Vagina (tissue), 2 donors: ENCODE data around the gene TJP2.

ENCODE experiments used
- POLR2A ChIP-seq, 2 donors: fragments of 450-650 bp; IDR thresholded peaks; one replicate each; pipeline ENCODE4 v1.6.1; 2017; ENCODE audit warnings: antibody characterized with exemption in 2 of 2, mild to moderate bottlenecking in 2 of 2, moderate library complexity in 2 of 2
- POLR2AphosphoS5 ChIP-seq, 2 donors: sonication (generic); formaldehyde crosslinking; IDR thresholded peaks; one replicate each; pipeline ENCODE4 v1.9.0; 2017; ENCODE audit warnings: antibody characterized with exemption in 2 of 2, mild to moderate bottlenecking in 2 of 2, low read depth in 1 of 2; ENCODE audit not compliant: insufficient read depth in 1 of 2
- TF ChIP-seq, protein P1 (sequence below), 3 experiments: fragments of 450-650 bp in 2 of 3; fragments of 200-600 bp in 1 of 3; sonication (generic) in 1 of 3; IDR thresholded peaks; one replicate each; pipeline ENCODE4 v1.5.1; 2017 to 2019; ENCODE audit warnings: antibody characterized with exemption in 3 of 3, mild to moderate bottlenecking in 2 of 3, moderate library complexity in 2 of 3

DNA sequence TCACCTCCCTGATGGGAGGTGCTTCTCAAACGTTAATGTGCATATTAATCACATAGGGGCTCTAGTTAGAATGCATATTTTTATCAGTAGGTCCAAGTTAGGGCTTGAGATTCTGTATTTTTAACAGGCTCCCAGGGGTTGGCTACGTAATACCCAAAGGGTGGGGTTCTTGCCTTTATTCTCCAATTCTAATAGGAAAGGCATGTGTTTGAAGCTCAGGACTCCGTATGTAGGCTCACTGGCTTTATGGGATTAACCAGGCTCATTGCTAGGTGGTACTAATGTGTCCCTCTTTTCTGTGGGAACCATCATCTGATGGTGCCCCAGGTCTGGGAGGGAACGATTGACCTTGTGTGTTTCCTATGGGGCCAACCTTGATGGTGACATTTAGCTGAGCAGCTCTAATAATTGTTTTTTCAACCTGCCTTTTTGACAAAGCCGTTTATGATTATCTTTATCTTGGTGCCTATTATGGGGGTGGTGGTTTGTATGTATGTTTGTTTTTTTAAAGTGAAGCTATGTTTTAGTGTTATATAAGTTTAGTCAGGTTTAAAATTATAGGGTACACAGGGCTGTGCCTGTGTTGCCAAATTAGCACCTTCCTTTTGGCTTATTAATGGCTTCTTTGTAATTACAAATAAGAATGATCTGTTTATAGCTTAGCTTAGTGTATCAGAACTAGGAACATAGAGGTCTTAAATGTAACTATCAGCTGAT is 20.8 kb downstream of the TJP2 start:
- TF ChIP-seq POLR2A (IDR thresholded peaks at IDR 0.05) (no peak), POLR2AphosphoS5 (IDR thresholded peaks at IDR 0.05; ENCODE audit: insufficient read depth in 1 of 2, low read depth in 1 of 2) (no peak)
- TF ChIP-seq, protein P1, sequence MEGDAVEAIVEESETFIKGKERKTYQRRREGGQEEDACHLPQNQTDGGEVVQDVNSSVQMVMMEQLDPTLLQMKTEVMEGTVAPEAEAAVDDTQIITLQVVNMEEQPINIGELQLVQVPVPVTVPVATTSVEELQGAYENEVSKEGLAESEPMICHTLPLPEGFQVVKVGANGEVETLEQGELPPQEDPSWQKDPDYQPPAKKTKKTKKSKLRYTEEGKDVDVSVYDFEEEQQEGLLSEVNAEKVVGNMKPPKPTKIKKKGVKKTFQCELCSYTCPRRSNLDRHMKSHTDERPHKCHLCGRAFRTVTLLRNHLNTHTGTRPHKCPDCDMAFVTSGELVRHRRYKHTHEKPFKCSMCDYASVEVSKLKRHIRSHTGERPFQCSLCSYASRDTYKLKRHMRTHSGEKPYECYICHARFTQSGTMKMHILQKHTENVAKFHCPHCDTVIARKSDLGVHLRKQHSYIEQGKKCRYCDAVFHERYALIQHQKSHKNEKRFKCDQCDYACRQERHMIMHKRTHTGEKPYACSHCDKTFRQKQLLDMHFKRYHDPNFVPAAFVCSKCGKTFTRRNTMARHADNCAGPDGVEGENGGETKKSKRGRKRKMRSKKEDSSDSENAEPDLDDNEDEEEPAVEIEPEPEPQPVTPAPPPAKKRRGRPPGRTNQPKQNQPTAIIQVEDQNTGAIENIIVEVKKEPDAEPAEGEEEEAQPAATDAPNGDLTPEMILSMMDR (IDR thresholded peaks at IDR 0.05), result no peak
